Ascending aorta (tissue), 2 donors: ENCODE data around the gene TFDP2. TPM values are rescaled to one million over a fixed set of nuclear protein-coding genes. Genes with fewer than 3 reads are reported as not detected.
"Not testable (repeated sequence)": the region's sequence is repeated elsewhere in the genome, so short reads cannot be mapped to it uniquely, and the experiment has no call there.

ENCODE experiments used
- DNase-seq, 2 donors: peaks; one replicate each; pipeline ENCODE4 v3.0.0-alpha.2; 2019; ENCODE audit warnings: low spot score in 2 of 2
- H3K27ac ChIP-seq, 2 donors: fragments of 200-600 bp; sonication (generic); one replicate each; pipeline ENCODE4 v1.5.1; 2016 to 2017; ENCODE audit warnings: mild to moderate bottlenecking in 1 of 2
- H3K27me3 ChIP-seq: fragments of 200-600 bp; sonication (generic); one replicate; pipeline ENCODE4 v1.5.1; 2017
- H3K36me3 ChIP-seq, 2 donors: fragments of 200-600 bp; sonication (generic); one replicate each; pipeline ENCODE4 v1.5.1; 2016
- H3K4me1 ChIP-seq, 2 donors: fragments of 200-600 bp; sonication (generic); one replicate each; pipeline ENCODE4 v1.5.1; 2016 to 2017; ENCODE audit warnings: mild to moderate bottlenecking in 1 of 2
- H3K4me3 ChIP-seq, 2 donors: fragments of 200-600 bp; sonication (generic); one replicate each; pipeline ENCODE4 v1.5.1; 2016 to 2017; ENCODE audit warnings: mild to moderate bottlenecking in 1 of 2
- H3K9me3 ChIP-seq, 2 donors: fragments of 200-600 bp; sonication (generic); one replicate each; pipeline ENCODE4 v1.5.1; 2016
- intact Hi-C: fragments of 100-400 bp; cut with DNase I; formaldehyde crosslinking; loops from one replicate; pipeline ENCODE4 v1.15.1; 2023
- total RNA-seq: library from RNA; depleted of rRNA; stranded (reverse); fragments of >200 nt; gene quantifications from one replicate; pipeline ENCODE4 v1.1.0, GENCODE V29; 2016
- TF ChIP-seq, protein P1 (sequence below), 3 experiments: fragments of 200-600 bp in 2 of 3; fragments of 450-650 bp in 1 of 3; sonication (generic) in 2 of 3; IDR thresholded peaks; one replicate each; pipeline ENCODE4 v1.5.1; 2016 to 2019; ENCODE audit warnings: antibody characterized with exemption in 3 of 3, mild to moderate bottlenecking in 1 of 3, moderate library complexity in 1 of 3

TFDP2 gene
- total RNA-seq, 1 donor from 2014 or later, result 23.0 TPM

DNA sequence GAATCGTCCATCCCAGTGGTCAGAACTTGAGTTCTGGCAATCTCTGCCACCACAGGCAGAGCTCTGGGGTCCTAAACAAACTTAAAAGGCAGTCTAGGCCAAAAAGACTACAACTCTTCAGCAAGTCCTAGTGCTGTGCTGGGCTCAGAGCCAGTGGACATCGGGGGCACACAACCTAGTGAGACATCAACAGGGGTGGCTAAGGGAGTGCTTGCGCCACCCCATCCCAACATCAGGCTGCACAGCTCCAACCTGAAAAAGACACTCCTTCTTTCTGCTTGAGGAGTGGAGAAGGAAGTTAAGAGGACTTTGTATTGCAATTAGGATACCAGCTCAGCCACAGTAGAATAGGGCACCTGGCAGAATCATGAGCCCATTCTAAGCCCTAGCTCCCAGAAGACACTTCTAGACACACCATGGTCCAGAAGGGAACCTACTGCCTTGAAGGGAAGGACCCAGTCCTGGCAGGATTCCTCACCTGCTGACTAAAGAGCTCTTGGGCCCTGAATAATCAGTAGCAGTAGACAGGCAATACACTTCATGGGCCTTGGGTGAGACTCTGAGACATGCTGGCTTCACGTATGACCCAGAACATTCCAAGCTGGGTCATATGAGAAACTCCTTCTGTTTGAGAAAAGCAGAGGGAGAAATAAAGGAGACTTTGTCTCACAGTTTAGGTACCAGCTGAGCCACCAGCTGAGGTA is 72.0 kb downstream of the TFDP2 start:
- TF ChIP-seq, protein P1, sequence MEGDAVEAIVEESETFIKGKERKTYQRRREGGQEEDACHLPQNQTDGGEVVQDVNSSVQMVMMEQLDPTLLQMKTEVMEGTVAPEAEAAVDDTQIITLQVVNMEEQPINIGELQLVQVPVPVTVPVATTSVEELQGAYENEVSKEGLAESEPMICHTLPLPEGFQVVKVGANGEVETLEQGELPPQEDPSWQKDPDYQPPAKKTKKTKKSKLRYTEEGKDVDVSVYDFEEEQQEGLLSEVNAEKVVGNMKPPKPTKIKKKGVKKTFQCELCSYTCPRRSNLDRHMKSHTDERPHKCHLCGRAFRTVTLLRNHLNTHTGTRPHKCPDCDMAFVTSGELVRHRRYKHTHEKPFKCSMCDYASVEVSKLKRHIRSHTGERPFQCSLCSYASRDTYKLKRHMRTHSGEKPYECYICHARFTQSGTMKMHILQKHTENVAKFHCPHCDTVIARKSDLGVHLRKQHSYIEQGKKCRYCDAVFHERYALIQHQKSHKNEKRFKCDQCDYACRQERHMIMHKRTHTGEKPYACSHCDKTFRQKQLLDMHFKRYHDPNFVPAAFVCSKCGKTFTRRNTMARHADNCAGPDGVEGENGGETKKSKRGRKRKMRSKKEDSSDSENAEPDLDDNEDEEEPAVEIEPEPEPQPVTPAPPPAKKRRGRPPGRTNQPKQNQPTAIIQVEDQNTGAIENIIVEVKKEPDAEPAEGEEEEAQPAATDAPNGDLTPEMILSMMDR (IDR thresholded peaks at IDR 0.05), result no peak
- no peaks in the 10 kb centered on the region for H3K4me1 ChIP-seq
- H3K4me3 ChIP-seq, result no peak overlapping the region
- peaks cover 0 to 5% of the 10 kb centered on the region in 2 donors for H3K36me3 ChIP-seq
- no peaks in the 10 kb centered on the region for H3K27me3 ChIP-seq
- no peaks in the 10 kb centered on the region for H3K9me3 ChIP-seq
- intact Hi-C loops, result no loop called here
- DNase-seq, result no peak
- no peak overlapping the region for H3K27ac ChIP-seq

DNA sequence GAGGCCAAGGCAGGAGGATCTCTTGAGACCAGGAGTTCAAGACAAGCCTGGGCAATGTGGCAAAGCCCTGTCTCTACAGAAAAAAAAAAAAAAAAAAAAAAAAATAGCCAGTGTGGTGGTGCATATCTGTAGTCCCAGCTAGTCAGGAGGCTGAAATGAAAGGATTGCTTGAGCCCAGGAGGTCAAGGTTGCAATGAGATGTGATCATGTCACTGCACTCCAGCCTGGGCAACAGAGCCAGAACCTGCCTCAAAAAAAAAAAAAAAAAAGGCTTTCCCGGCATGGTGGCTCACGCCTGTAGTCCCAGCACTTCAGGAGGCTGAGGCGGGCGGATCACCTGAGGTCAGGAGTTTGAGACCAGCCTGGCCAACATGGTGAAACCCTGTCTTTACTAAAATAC is 73.7 kb downstream of the TFDP2 start:
- intact Hi-C loops, H3K4me1 ChIP-seq, H3K27me3 ChIP-seq, DNase-seq, H3K36me3 ChIP-seq, H3K27ac ChIP-seq, H3K9me3 ChIP-seq, H3K4me3 ChIP-seq: not testable (repeated sequence)

DNA sequence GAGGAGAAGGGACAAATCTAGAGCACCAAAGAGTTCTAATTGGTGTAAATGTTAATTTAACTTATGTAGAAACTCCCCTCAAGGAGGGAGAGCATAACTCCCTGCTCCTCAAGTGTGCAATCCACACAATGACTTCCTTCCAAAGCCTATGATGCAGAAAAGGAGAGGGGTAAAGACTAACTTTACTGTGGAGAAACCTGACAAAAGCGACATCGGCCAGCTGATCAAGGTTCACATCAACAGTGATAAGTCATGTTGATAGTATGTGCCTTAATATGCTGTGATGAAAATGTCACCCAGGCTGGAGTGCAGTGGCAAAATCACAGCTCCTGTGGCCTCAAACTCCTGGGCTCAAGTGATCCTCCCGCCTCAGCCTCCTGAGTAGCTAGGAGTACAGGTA is 76.5 kb downstream of the TFDP2 start:
- intact Hi-C loops, result no loop called here
- no peak for DNase-seq
- H3K27me3 ChIP-seq, result no peaks in the 10 kb centered on the region
- no peak overlapping the region for H3K4me3 ChIP-seq
- TF ChIP-seq, protein P1 (IDR thresholded peaks at IDR 0.05), result no peak
- H3K9me3 ChIP-seq, result no peaks in the 10 kb centered on the region
- no peak overlapping the region for H3K27ac ChIP-seq
- no peaks in the 10 kb centered on the region for H3K4me1 ChIP-seq
- peaks cover 0 to 5% of the 10 kb centered on the region in 2 donors for H3K36me3 ChIP-seq

DNA sequence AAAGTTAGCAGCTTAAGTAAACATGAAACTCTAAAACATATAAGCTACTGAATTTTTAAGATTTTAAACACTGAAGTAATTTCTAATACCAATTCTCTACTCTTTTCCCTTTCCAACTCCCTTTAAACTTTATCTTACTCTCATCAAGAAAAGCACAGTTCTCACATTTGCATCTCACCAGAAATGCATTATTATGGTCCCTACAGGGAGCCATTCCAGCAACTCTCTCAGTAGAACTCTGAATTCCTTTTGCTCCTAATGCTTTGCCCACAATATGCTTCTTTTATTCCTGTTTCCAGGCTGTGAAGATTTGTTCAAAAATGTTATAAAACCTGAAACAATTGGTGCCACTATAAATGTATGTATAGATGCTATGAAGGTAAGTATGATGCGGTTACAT is 83.4 kb downstream of the TFDP2 start:
- TF ChIP-seq, protein P1 (IDR thresholded peaks at IDR 0.05), result no peak
- intact Hi-C loops, result no loop called here
- no peak for DNase-seq
- Histone ChIP-seq H3K4me1 (no peaks in the 10 kb centered on the region), H3K36me3 (no peaks in the 10 kb centered on the region), H3K4me3 (no peak overlapping the region), H3K9me3 (no peaks in the 10 kb centered on the region), H3K27ac (no peak overlapping the region), H3K27me3 (no peaks in the 10 kb centered on the region)

DNA sequence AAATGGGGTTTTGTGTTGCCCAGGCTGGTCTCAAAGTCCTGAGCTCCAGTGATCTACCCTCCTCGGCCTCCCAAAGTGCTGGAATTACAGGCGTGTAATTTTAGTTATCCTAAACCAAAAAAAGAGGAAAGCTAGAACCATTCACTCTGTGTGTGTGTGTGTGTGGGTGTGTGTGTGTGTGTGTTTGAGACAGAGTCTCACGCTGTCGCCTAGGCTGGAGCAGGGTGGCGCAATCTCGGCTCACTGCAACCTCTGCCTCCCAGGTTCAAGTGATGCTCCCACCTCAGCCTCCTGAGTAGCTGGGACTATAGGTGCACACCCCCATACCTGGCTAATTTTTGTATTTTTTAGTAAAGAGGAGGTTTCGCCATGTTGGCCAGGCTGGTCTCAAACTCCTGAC is 84.0 kb downstream of the TFDP2 start:
- Histone ChIP-seq H3K36me3 (no peaks in the 10 kb centered on the region), H3K4me1 (no peaks in the 10 kb centered on the region), H3K9me3 (no peaks in the 10 kb centered on the region), H3K27ac (no peak overlapping the region), H3K4me3 (no peak overlapping the region), H3K27me3 (no peaks in the 10 kb centered on the region)
- TF ChIP-seq, protein P1 (IDR thresholded peaks at IDR 0.05), result no peak
- intact Hi-C loops, result no loop called here
- no peak for DNase-seq

DNA sequence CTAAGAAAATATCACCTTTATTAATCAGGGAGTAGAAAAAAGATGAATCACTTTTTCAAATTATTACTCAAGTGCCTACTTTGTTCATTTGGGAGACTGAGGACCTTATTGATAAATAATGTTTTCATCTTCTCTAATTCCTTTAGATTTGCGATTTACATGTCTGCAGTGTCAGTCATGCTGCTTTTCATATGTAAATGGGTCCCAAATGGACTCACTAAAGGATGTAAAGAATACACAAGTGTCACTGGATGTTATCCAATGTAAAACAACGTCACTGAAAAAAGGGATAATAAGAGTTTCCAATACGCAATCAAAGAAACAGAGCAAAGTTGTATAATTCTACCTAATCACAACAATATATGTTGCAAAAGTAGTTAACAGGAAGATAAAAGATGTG is 84.9 kb downstream of the TFDP2 start:
- Histone ChIP-seq H3K4me1 (no peaks in the 10 kb centered on the region), H3K27ac (no peak overlapping the region), H3K9me3 (no peaks in the 10 kb centered on the region), H3K4me3 (no peak overlapping the region), H3K36me3 (no peaks in the 10 kb centered on the region), H3K27me3 (no peaks in the 10 kb centered on the region)
- TF ChIP-seq, protein P1 (IDR thresholded peaks at IDR 0.05), result no peak
- intact Hi-C loops, result no loop called here
- DNase-seq, result no peak
